Measurements from ENCODE around the gene MYH14. TPM values are rescaled to one million over a fixed set of nuclear protein-coding genes. Genes with fewer than 3 reads are reported as not detected.

MYH14 gene
- polyA plus RNA-seq, 1 of the 3 experiments (the other 2 are of a cell fraction) = 0.02 TPM

- TF ChIP-seq, protein P1, sequence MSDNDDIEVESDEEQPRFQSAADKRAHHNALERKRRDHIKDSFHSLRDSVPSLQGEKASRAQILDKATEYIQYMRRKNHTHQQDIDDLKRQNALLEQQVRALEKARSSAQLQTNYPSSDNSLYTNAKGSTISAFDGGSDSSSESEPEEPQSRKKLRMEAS (IDR thresholded peaks at IDR 0.05; ENCODE audit: low read depth) = no peak
- TF ChIP-seq EP300 (IDR thresholded peaks at IDR 0.05; ENCODE audit: borderline replicate concordance in 1 of 2, low read depth in 1 of 2, low read length in 1 of 2) = no peak
- TF ChIP-seq NFIC (IDR thresholded peaks at IDR 0.05; ENCODE audit: borderline replicate concordance) = no peak
- no peak for TF ChIP-seq YY1 (IDR thresholded peaks at IDR 0.05; ENCODE audit: low read depth)
- TF ChIP-seq SIN3A (IDR thresholded peaks at IDR 0.05; ENCODE audit: borderline replicate concordance, low read depth, low read length) = no peak
- TF ChIP-seq NRF1 (IDR thresholded peaks at IDR 0.05; ENCODE audit: low read depth, low read length) = no peak
- no peak for TF ChIP-seq EZH2phosphoT487 (IDR thresholded peaks at IDR 0.05; ENCODE audit: borderline replicate concordance, low read depth)
- no peak for TF ChIP-seq JUND (IDR thresholded peaks at IDR 0.05)
Measured at GRCh38 chr19:50195224-50195623, 8.2 kb upstream of the MYH14 start (continued).

DNA sequence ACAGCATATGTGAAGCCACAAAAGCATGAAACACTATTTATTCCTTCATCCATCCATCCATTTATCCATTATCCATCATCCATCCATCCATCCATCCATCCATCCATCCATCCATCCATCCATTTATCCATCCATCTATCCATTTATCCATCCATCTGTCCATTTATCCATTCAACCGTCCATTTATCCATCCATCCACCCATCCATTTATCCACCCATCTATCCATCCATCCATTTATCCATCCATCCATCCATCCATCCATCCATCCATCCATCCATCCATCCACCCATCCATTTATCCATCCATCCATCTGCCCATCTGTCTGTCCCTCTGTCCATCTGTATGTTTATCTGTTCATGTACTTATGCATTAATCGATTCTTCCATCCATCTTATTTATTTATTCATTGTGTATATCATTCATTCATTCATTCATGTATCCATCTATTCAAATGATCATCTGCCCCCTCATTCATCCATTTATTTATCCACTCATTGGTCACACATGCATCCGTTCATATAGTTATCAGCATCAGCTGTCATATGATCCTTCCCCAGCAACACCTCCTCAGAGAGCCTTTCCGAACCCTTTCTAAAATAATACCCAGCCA is 7.0 kb upstream of the MYH14 start:
- Histone ChIP-seq H3K36me3 (replicated peaks in 1 of 2; ENCODE audit: control insufficient read depth in 1 of 2, insufficient read depth in 2 of 2, low read length in 1 of 2) (no peaks in the 10 kb centered on the region), H3F3A (replicated peaks; ENCODE audit: insufficient read depth) (no peaks in the 10 kb centered on the region), H3K9me2 (no peaks in the 10 kb centered on the region), H3K9me3 (no peaks in the 10 kb centered on the region), H3K4me1 (ENCODE audit: control insufficient read depth in 1 of 2, insufficient read depth in 2 of 2, low read depth in 1 of 2, low read length in 1 of 2) (no peaks in the 10 kb centered on the region), H3K27ac (ENCODE audit: low read depth in 2 of 2, low read length in 1 of 2) (no peak overlapping the region), H2AFZ (ENCODE audit: low read depth) (no peak overlapping the region), H3K79me2 (ENCODE audit: insufficient read depth) (no peaks in the 10 kb centered on the region), H4K20me1 (ENCODE audit: insufficient read depth) (no peaks in the 10 kb centered on the region), H3K4me3 (ENCODE audit: low read depth in 2 of 2, low read length in 1 of 2) (no peak overlapping the region), H3K27me3 (ENCODE audit: insufficient read depth) (peaks cover 46% of the 10 kb centered on the region), H3K9ac (no peak overlapping the region), H3K4me2 (no peak overlapping the region)
- DNase-seq = no peak
- TF ChIP-seq NFIC (IDR thresholded peaks at IDR 0.05; ENCODE audit: borderline replicate concordance) = no peak
- TF ChIP-seq GABPA (IDR thresholded peaks at IDR 0.05; ENCODE audit: low read depth) = no peak
- no peak for TF ChIP-seq EP300 (IDR thresholded peaks at IDR 0.05; ENCODE audit: borderline replicate concordance in 1 of 2, low read depth in 1 of 2, low read length in 1 of 2)
- TF ChIP-seq RAD21 (IDR thresholded peaks at IDR 0.05; ENCODE audit: low read length) = no peak
- TF ChIP-seq USF2 (IDR thresholded peaks at IDR 0.05; ENCODE audit: borderline replicate concordance, low read depth, low read length) = no peak
- no peak for TF ChIP-seq CHD2 (IDR thresholded peaks at IDR 0.05; ENCODE audit: low read length, partially characterized antibody)
- TF ChIP-seq SIN3A (IDR thresholded peaks at IDR 0.05; ENCODE audit: borderline replicate concordance, low read depth, low read length) = no peak
- no peak for TF ChIP-seq FOXJ3 (CRISPR knock-in tag; IDR thresholded peaks at IDR 0.05)
- TF ChIP-seq ELF1 (IDR thresholded peaks at IDR 0.05) = no peak
- no peak for TF ChIP-seq REST (IDR thresholded peaks at IDR 0.05; ENCODE audit: low read depth, low read length)
- no peak for TF ChIP-seq CTCF (IDR thresholded peaks at IDR 0.05)
- TF ChIP-seq FOXM1 (IDR thresholded peaks at IDR 0.05; ENCODE audit: low read depth) = no peak
- no peak for TF ChIP-seq NRF1 (IDR thresholded peaks at IDR 0.05; ENCODE audit: low read depth, low read length)
- no peak for TF ChIP-seq GATA2 (CRISPR knock-in tag; IDR thresholded peaks at IDR 0.05)
- no peak for TF ChIP-seq EZH2phosphoT487 (IDR thresholded peaks at IDR 0.05; ENCODE audit: borderline replicate concordance, low read depth)
- no peak for TF ChIP-seq JUND (IDR thresholded peaks at IDR 0.05)
- POLR2A ChIA-PET = no interaction called here
- 2% methylated on average over 4 of the region's 4 CpGs for WGBS (ENCODE audit: low lambda C conversion rate)
- CTCF ChIA-PET = no interaction called here

Data from SK-N-SH (cell line).